Heart left ventricle (tissue), 13 donors: ENCODE measurements around the gene COL28A1.

Experiments
- CTCF ChIP-seq, 12 donors: fragments of 200-600 bp; sonication (generic) in 4 of 12; IDR thresholded peaks; one replicate each; pipeline versions ENCODE4 v1.5.0 to v1.8.0; 2018 to 2022; ENCODE audit warnings: antibody characterized with exemption in 12 of 12, mild to moderate bottlenecking in 5 of 12
- POLR2A ChIP-seq, 2 donors: fragments of 450-650 bp; IDR thresholded peaks; one replicate each; pipeline ENCODE4 v1.6.1; 2017; ENCODE audit warnings: antibody characterized with exemption in 2 of 2, mild to moderate bottlenecking in 2 of 2, moderate library complexity in 2 of 2
- donor health status: ischemic (EF 13 %, LVEDD 7.1; RV severe dilation, severe dysfunction).
- donor health status: DM: no; HTN: yes; CAD: no.
- donor health status: DM: no; HTN: no; CAD: no.
- donor health status: ischemic (EF 25% LVEDD 6.9; RV normal size, moderate dysfunction).
- donor health status: ischemic (EF 25% LVEDD 5.7; RV mildly dilated, moderate dysfunction).
- donor health status: ischemic (EF 35%, LVEDD 5.7; RV mildly dilated, moderate dysfunction).
- donor health status: nonischemic (EF 11% LVEDD 7.7; RV severe dilation, severe dysfunction).
- donor health status: DM: yes; HTN: yes; CAD: no.
- donor health status: PGD.
- donor health status: ischemic (EF 29% LVEDD 5.4; RV normal size, mild dysfunction).
- donor health status: nonischemic (EF 23%, LVEDD 6.1; RV moderate dilation, normal function).

- TF ChIP-seq CTCF (IDR thresholded peaks at IDR 0.05), result no peak
- TF ChIP-seq POLR2A (IDR thresholded peaks at IDR 0.05), result no peak
Observed at GRCh38 chr7:7537711-7538110, 2.0 kb upstream of the COL28A1 start.
